Measurements from ENCODE around the gene SGK2. TPM values are rescaled to one million over a fixed set of nuclear protein-coding genes. Genes with fewer than 3 reads are reported as not detected.

The SGK2 gene
- total RNA-seq, 1 experiment from 2014 or later: not detected

- H3K79me2 ChIP-seq (ENCODE audit: insufficient read depth, low read length): no peaks in the 10 kb centered on the region
- no peak overlapping the region for H3K23ac ChIP-seq (ENCODE audit: insufficient read length, low read depth, low read length)
- H3K9ac ChIP-seq (ENCODE audit: extremely low read depth, insufficient read length, low read length): no peak overlapping the region
- H3K14ac ChIP-seq (ENCODE audit: insufficient read depth, low read length): no peak overlapping the region
- no peak overlapping the region for H4K8ac ChIP-seq (replicated peaks; ENCODE audit: insufficient read length, low read depth, low read length)
- no peak overlapping the region for H3K27ac ChIP-seq (ENCODE audit: insufficient read length, low read depth, low read length)
- peaks cover 6 to 13% (median 10%) of the 10 kb centered on the region in 3 experiments; a peak in 6 of 7 replicates for H3K36me3 Mint-ChIP-seq (ENCODE audit: insufficient read depth in 1 of 3, low read depth in 3 of 3)
- no peaks in the 10 kb centered on the region; a peak in 1 of 4 replicates for H3K4me1 Mint-ChIP-seq
- no peak overlapping the region for H2AFZ ChIP-seq (ENCODE audit: low read length)
- H2BK12ac ChIP-seq (ENCODE audit: insufficient read length, low read depth, low read length): no peak overlapping the region
- H3K79me1 ChIP-seq (ENCODE audit: insufficient read depth, low read depth, low read length, poor library complexity, severe bottlenecking): no peaks in the 10 kb centered on the region
- H3K9me3 Mint-ChIP-seq: no peaks in the 10 kb centered on the region
- no peak overlapping the region for H2BK15ac ChIP-seq (ENCODE audit: low read depth, low read length)
- H3K4me2 ChIP-seq (ENCODE audit: insufficient read depth, insufficient read length, low read length): no peak overlapping the region
- no peak for DNase-seq
- H3K4me3 Mint-ChIP-seq: no peak overlapping the region
- no peaks in the 10 kb centered on the region for H4K20me1 ChIP-seq (ENCODE audit: control insufficient read depth, insufficient read depth, insufficient read length)
- H3K23me2 ChIP-seq (ENCODE audit: insufficient read length, low read depth, low read length, poor library complexity, severe bottlenecking): no peaks in the 10 kb centered on the region
- no peak overlapping the region for H3T11ph ChIP-seq (ENCODE audit: low read length)
- H4K5ac ChIP-seq (ENCODE audit: insufficient read length, low read depth, low read length): no peak overlapping the region
- H2BK5ac ChIP-seq (ENCODE audit: insufficient read length, low read length): no peak overlapping the region
- H3K18ac ChIP-seq (ENCODE audit: insufficient read length, low read depth, low read length): no peak overlapping the region
- TF ChIP-seq CTCF (conservative IDR thresholded peaks at IDR 0.05): no peak
- no peak overlapping the region for H3K56ac ChIP-seq (ENCODE audit: insufficient read length, low read depth, low read length)
- H4K91ac ChIP-seq (ENCODE audit: insufficient read length, low read depth, low read length): no peak overlapping the region
- no peaks in the 10 kb centered on the region for H3K27me3 Mint-ChIP-seq (ENCODE audit: low read depth)
- no peaks in the 10 kb centered on the region for H3K9me3 ChIP-seq (ENCODE audit: control insufficient read depth, low read depth, low read length)
- no peak overlapping the region for H2BK20ac ChIP-seq (ENCODE audit: low read depth, low read length, poor library complexity, severe bottlenecking)
- no peak overlapping the region; a peak in 1 of 7 replicates for H3K27ac Mint-ChIP-seq
- no peak overlapping the region for H2AK5ac ChIP-seq (ENCODE audit: insufficient read length, low read length)
- no peaks in the 10 kb centered on the region for H3K4me1 ChIP-seq (ENCODE audit: insufficient read depth, low read length)
- H3K27me3 ChIP-seq (ENCODE audit: insufficient read depth, low read length): no peaks in the 10 kb centered on the region
- no peak overlapping the region for H2BK120ac ChIP-seq (ENCODE audit: low read depth, low read length, poor library complexity, severe bottlenecking)
- no peak overlapping the region for H3K4ac ChIP-seq (ENCODE audit: low read depth, low read length)
Observed at GRCh38 chr20:43533060-43533459, 25.8 kb upstream of the SGK2 start.
